ENCODE measurements around the gene CERS6.

CERS6 gene

GRCh38 chr2:168703926-168704325, 247.9 kb downstream of the CERS6 start:
- no peak for DNase-seq (ENCODE audit: low spot score)

GRCh38 chr2:168705534-168706470, 249.7 kb downstream of the CERS6 start:
- DNase-seq (ENCODE audit: low spot score) = no peak

- no peak for DNase-seq (ENCODE audit: low spot score)
Measured at GRCh38 chr2:168706806-168707205, 250.7 kb downstream of the CERS6 start.

GRCh38 chr2:168708080-168708479, 252.0 kb downstream of the CERS6 start:
- DNase-seq (ENCODE audit: low spot score) = no peak

- DNase-seq (ENCODE audit: low spot score) = no peak
Measured at GRCh38 chr2:168710754-168711467, 254.8 kb downstream of the CERS6 start.

GRCh38 chr2:168712053-168712452, 256.0 kb downstream of the CERS6 start:
- DNase-seq (ENCODE audit: low spot score) = no peak

GRCh38 chr2:168713325-168713724, 257.3 kb downstream of the CERS6 start:
- DNase-seq (ENCODE audit: low spot score) = no peak

GRCh38 chr2:168715849-168716248, 259.8 kb downstream of the CERS6 start:
- DNase-seq (ENCODE audit: low spot score) = no peak

- no peak for DNase-seq (ENCODE audit: low spot score)
Measured at GRCh38 chr2:168716839-168717238, 260.8 kb downstream of the CERS6 start.

- no peak for DNase-seq (ENCODE audit: low spot score)
Measured at GRCh38 chr2:168717790-168718502, 261.9 kb downstream of the CERS6 start.

GRCh38 chr2:168718622-168719021, 262.6 kb downstream of the CERS6 start:
- no peak for DNase-seq (ENCODE audit: low spot score)

GRCh38 chr2:168719446-168719845, 263.4 kb downstream of the CERS6 start:
- DNase-seq (ENCODE audit: low spot score) = no peak

- no peak for DNase-seq (ENCODE audit: low spot score)
Measured at GRCh38 chr2:168722592-168722991, 266.5 kb downstream of the CERS6 start.

- no peak for DNase-seq (ENCODE audit: low spot score)
Measured at GRCh38 chr2:168723275-168723899, 267.3 kb downstream of the CERS6 start.

GRCh38 chr2:168726375-168726774, 270.3 kb downstream of the CERS6 start:
- no peak for DNase-seq (ENCODE audit: low spot score)

GRCh38 chr2:168727904-168728470, 271.9 kb downstream of the CERS6 start:
- no peak for DNase-seq (ENCODE audit: low spot score)

GRCh38 chr2:168729455-168729854, 273.4 kb downstream of the CERS6 start:
- DNase-seq (ENCODE audit: low spot score) = no peak

- DNase-seq (ENCODE audit: low spot score) = no peak
Measured at GRCh38 chr2:168730344-168730743, 274.3 kb downstream of the CERS6 start.

GRCh38 chr2:168731002-168731401, 274.9 kb downstream of the CERS6 start:
- no peak for DNase-seq (ENCODE audit: low spot score)

GRCh38 chr2:168731616-168732015, 275.5 kb downstream of the CERS6 start:
- DNase-seq (ENCODE audit: low spot score) = no peak

- no peak for DNase-seq (ENCODE audit: low spot score)
Measured at GRCh38 chr2:168732100-168732499, 276.0 kb downstream of the CERS6 start.

GRCh38 chr2:168732506-168732905, 276.4 kb downstream of the CERS6 start:
- DNase-seq (ENCODE audit: low spot score) = no peak
